Muscle of back (tissue), 11 donors: Measurements from ENCODE around the gene EFCAB6. TPM values are rescaled to one million over a fixed set of nuclear protein-coding genes. Genes with fewer than 3 reads are reported as not detected.
"Not testable (repeated sequence)": the region's sequence is repeated elsewhere in the genome, so short reads cannot be mapped to it uniquely, and the experiment has no call there.

Source experiments
- DNase-seq, 3 donors: peaks; one replicate each; pipeline versions ENCODE4 v3.0.0 to v3.0.0-alpha.2; 2013
- polyA plus RNA-seq, 10 donors: library from polyadenylated mRNA; unstranded; fragments of 120-200 nt; gene quantifications; one replicate each; pipeline ENCODE4 v1.2.1, GENCODE V29; 2013; ENCODE audit not compliant: insufficient read length in 10 of 10

Gene EFCAB6
- polyA plus RNA-seq, 10 donors = 0.61 to 1.3 (median 0.80) TPM

GRCh38 chr22:43722444-43722843 lies 89.7 kb downstream of the EFCAB6 start:
- no peak for DNase-seq

GRCh38 chr22:43720716-43721115 lies 91.4 kb downstream of the EFCAB6 start:
- no peak for DNase-seq

GRCh38 chr22:43714104-43714503 lies 98.0 kb downstream of the EFCAB6 start:
- DNase-seq = no peak

GRCh38 chr22:43711681-43712080 lies 100.4 kb downstream of the EFCAB6 start:
- no peak for DNase-seq

GRCh38 chr22:43707648-43708047 lies 104.5 kb downstream of the EFCAB6 start:
- no peak for DNase-seq

GRCh38 chr22:43706571-43707328 lies 105.4 kb downstream of the EFCAB6 start:
- no peak for DNase-seq

- DNase-seq = no peak
Observed at GRCh38 chr22:43706151-43706550, 106.0 kb downstream of the EFCAB6 start.

- no peak for DNase-seq
Observed at GRCh38 chr22:43704051-43704450, 108.1 kb downstream of the EFCAB6 start.

- no peak for DNase-seq
Observed at GRCh38 chr22:43698403-43698802, 113.7 kb downstream of the EFCAB6 start.

- DNase-seq = no peak
Observed at GRCh38 chr22:43697894-43698293, 114.2 kb downstream of the EFCAB6 start.

- no peak for DNase-seq
Observed at GRCh38 chr22:43693249-43693648, 118.9 kb downstream of the EFCAB6 start.

- DNase-seq = no peak
Observed at GRCh38 chr22:43689356-43689755, 122.7 kb downstream of the EFCAB6 start.

GRCh38 chr22:43682851-43683250 lies 129.3 kb downstream of the EFCAB6 start:
- no peak for DNase-seq

GRCh38 chr22:43681731-43682360 lies 130.3 kb downstream of the EFCAB6 start:
- no peak for DNase-seq

GRCh38 chr22:43670513-43670912 lies 141.6 kb downstream of the EFCAB6 start:
- no peak for DNase-seq

- no peak for DNase-seq
Observed at GRCh38 chr22:43669190-43669589, 142.9 kb downstream of the EFCAB6 start.

- DNase-seq = no peak
Observed at GRCh38 chr22:43667656-43668055, 144.4 kb downstream of the EFCAB6 start.

GRCh38 chr22:43666457-43666856 lies 145.6 kb downstream of the EFCAB6 start:
- DNase-seq = peak in 2 of 3 donors; percentile 1 to 11

- DNase-seq = no peak
Observed at GRCh38 chr22:43658823-43659222, 153.3 kb downstream of the EFCAB6 start.

- not testable (repeated sequence) for DNase-seq
Observed at GRCh38 chr22:43656581-43656980, 155.5 kb downstream of the EFCAB6 start.

- DNase-seq = no peak
Observed at GRCh38 chr22:43654271-43654670, 157.8 kb downstream of the EFCAB6 start.

GRCh38 chr22:43652845-43653244 lies 159.3 kb downstream of the EFCAB6 start:
- DNase-seq = no peak

GRCh38 chr22:43643387-43643786 lies 168.7 kb downstream of the EFCAB6 start:
- DNase-seq = no peak
